OCI-LY7 (cell line): ENCODE results near the gene ZNF385D. TPM values are rescaled to one million over a fixed set of nuclear protein-coding genes. Genes with fewer than 3 reads are reported as not detected.

Source experiments
- BruUV-seq: library from RNA; stranded (reverse); fragments of 400-500 nt; replicated peaks from 2 replicates; lab custom pipeline; 2021; lab: Mats Ljungman, UMichigan
- CTCF ChIA-PET: fragments of 300-600 bp; sonication (Branson Sonifier 250); formaldehyde crosslinking; loops from one replicate; lab custom pipeline; 2022; ENCODE audit warnings: antibody characterized with exemption; ENCODE audit not compliant: unreplicated experiment; lab: Charles Lee
- POLR2A ChIA-PET: fragments of 300-600 bp; sonication (Branson Sonifier 250); formaldehyde crosslinking; loops from one replicate; lab custom pipeline; 2022; ENCODE audit warnings: antibody characterized with exemption; lab: Charles Lee
- DNase-seq: peaks from one replicate; pipeline ENCODE4 v3.0.0-alpha.2; 2015; ENCODE audit warnings: low spot score
- H2AFZ ChIP-seq: fragments of 200-600 bp; sonication (generic), shearing (Covaris generic); 2 replicates; pipeline ENCODE4 v1.6.1; 2014; ENCODE audit warnings: mild to moderate bottlenecking, antibody characterized with exemption, low read length, moderate library complexity
- H3K27ac ChIP-seq: fragments of 200-600 bp; sonication (generic); 2 replicates; pipeline ENCODE4 v1.5.1; 2014; ENCODE audit warnings: mixed run types, low read depth, mild to moderate bottlenecking, moderate library complexity, low read length, inconsistent platforms; ENCODE audit not compliant: poor library complexity, severe bottlenecking
- H3K36me3 ChIP-seq: fragments of 200-600 bp; sonication (generic); 2 replicates; pipeline ENCODE4 v1.6.1; 2014; ENCODE audit warnings: mild to moderate bottlenecking, antibody characterized with exemption, low read length, moderate library complexity, mixed read lengths; ENCODE audit not compliant: insufficient read depth
- H3K4me1 ChIP-seq: fragments of 200-600 bp; sonication (generic); 2 replicates; pipeline ENCODE4 v1.5.1; 2014; ENCODE audit warnings: mild to moderate bottlenecking, low read length; ENCODE audit not compliant: insufficient read depth, poor library complexity, severe bottlenecking
- H3K4me2 ChIP-seq: fragments of 200-600 bp; sonication (generic); 2 replicates; pipeline ENCODE4 v1.6.1; 2014; ENCODE audit warnings: mild to moderate bottlenecking, low read length
- H3K4me3 ChIP-seq: fragments of 200-600 bp; sonication (generic); 2 replicates; pipeline ENCODE4 v1.5.1; 2014; ENCODE audit warnings: mild to moderate bottlenecking, low read depth, low read length; ENCODE audit not compliant: poor library complexity, severe bottlenecking
- H3K79me2 ChIP-seq: fragments of 200-600 bp; sonication (generic); 2 replicates; pipeline ENCODE4 v1.6.1; 2016; ENCODE audit warnings: low read depth, mild to moderate bottlenecking, low read length, moderate library complexity, mixed read lengths; ENCODE audit not compliant: insufficient read depth
- H3K9me2 ChIP-seq: fragments of 200-600 bp; sonication (generic); 2 replicates; pipeline ENCODE4 v1.6.1; 2016; ENCODE audit warnings: mild to moderate bottlenecking, low read length, mixed read lengths; ENCODE audit not compliant: insufficient read depth
- H3K9me3 ChIP-seq: fragments of 200-600 bp; sonication (generic); 2 replicates; pipeline ENCODE4 v1.6.1; 2014; ENCODE audit warnings: mild to moderate bottlenecking, mixed run types, low read length, mixed read lengths
- H4K20me1 ChIP-seq: fragments of 200-600 bp; sonication (generic); 2 replicates; pipeline ENCODE4 v1.6.1; 2014; ENCODE audit warnings: mild to moderate bottlenecking, antibody characterized with exemption, low read length, moderate library complexity, mixed read lengths; ENCODE audit not compliant: insufficient read depth
- CTCF ChIP-seq: fragments of 200-600 bp; sonication (generic); conservative IDR thresholded peaks from 2 replicates; pipeline ENCODE4 v1.5.1; 2014; ENCODE audit warnings: mild to moderate bottlenecking, antibody characterized with exemption, low read length, moderate library complexity, mixed read lengths
- EZH2phosphoT487 ChIP-seq: fragments of 200-600 bp; sonication (generic); IDR thresholded peaks from 2 replicates; pipeline ENCODE4 v1.6.1; 2018; ENCODE audit warnings: low read depth, borderline replicate concordance, mild to moderate bottlenecking, mixed run types, antibody characterized with exemption, low read length, moderate library complexity, mixed read lengths
- intact Hi-C: fragments of 100-400 bp; cut with micrococcal nuclease; formaldehyde crosslinking; loops from one replicate; pipeline ENCODE4 v1.10.0; 2022; ENCODE audit not compliant: unreplicated experiment
- total RNA-seq, 2 experiments: library from RNA; depleted of rRNA in 1 of 2; stranded (reverse); fragments of >200 nt in 1 of 2; shearing (Covaris generic) in 1 of 2; gene quantifications; 2 replicates each; pipeline ENCODE4 v1.2.3, GENCODE V29; 2014 to 2022

Gene ZNF385D
- total RNA-seq, 2 experiments from 2014 or later: 0.13 TPM; not detected in 1

- Histone ChIP-seq H3K79me2 (no peaks in the 10 kb centered on the region), H2AFZ (no peak overlapping the region), H3K27ac (no peak overlapping the region), H4K20me1 (no peaks in the 10 kb centered on the region), H3K4me3 (no peak overlapping the region), H3K36me3 (no peaks in the 10 kb centered on the region), H3K9me3 (no peaks in the 10 kb centered on the region), H3K9me2 (no peaks in the 10 kb centered on the region), H3K4me2 (no peak overlapping the region), H3K4me1 (no peaks in the 10 kb centered on the region)
- intact Hi-C loops: no loop called here
- ChIA-PET CTCF (no interaction called here), POLR2A (no interaction called here)
- DNase-seq: no peak
- TF ChIP-seq EZH2phosphoT487: no peak
- TF ChIP-seq CTCF: no peak
- no TSS peak for BruUV-seq
Observed at GRCh38 chr3:21624524-21624923, 126.5 kb downstream of the ZNF385D start.

GRCh38 chr3:21621181-21621651 is 129.8 kb downstream of the ZNF385D start:
- POLR2A ChIA-PET: interaction anchor here (0.7 to 0.8 kb wide), 3 partner anchors 30 to 1417 kb away, joined by 3 to 4 read pairs (median 3); no protein-coding TSS in a partner anchor

More at GRCh38 chr3:21621181-21621651, 129.8 kb downstream of the ZNF385D start:
- Histone ChIP-seq H3K9me3 (no peaks in the 10 kb centered on the region), H3K27ac (no peak overlapping the region), H4K20me1 (no peaks in the 10 kb centered on the region), H3K4me1 (no peaks in the 10 kb centered on the region), H3K4me3 (no peak overlapping the region), H3K4me2 (no peak overlapping the region), H3K36me3 (no peaks in the 10 kb centered on the region), H2AFZ (no peak overlapping the region), H3K79me2 (no peaks in the 10 kb centered on the region), H3K9me2 (no peaks in the 10 kb centered on the region)
- no peak for TF ChIP-seq CTCF
- TF ChIP-seq EZH2phosphoT487: no peak
- intact Hi-C loops: no loop called here
- DNase-seq: no peak
- BruUV-seq: no TSS peak
- CTCF ChIA-PET: no interaction called here
